CD14-positive monocyte (primary cell): ENCODE results near the gene RNF157. TPM values are rescaled to one million over a fixed set of nuclear protein-coding genes. Genes with fewer than 3 reads are reported as not detected.

Experiments
- DNase-seq, 3 donors: peaks; one replicate each; pipeline ENCODE4 v3.0.0-alpha.2; 2011 to 2022
- H2AFZ ChIP-seq: 2 replicates; pipeline ENCODE4 v1.6.0; 2012; ENCODE audit warnings: mild to moderate bottlenecking, low read depth, low read length, inconsistent platforms; ENCODE audit not compliant: insufficient read depth, poor library complexity, severe bottlenecking
- H3K27ac ChIP-seq, 2 donors: 1 replicate in 1 of 2; 2 replicates in 1 of 2; pipeline ENCODE4 v1.5.1; 2012 to 2013; ENCODE audit warnings: low read length in 2 of 2, control low read depth in 1 of 2, inconsistent platforms in 1 of 2, low read depth in 1 of 2, mild to moderate bottlenecking in 1 of 2
- H3K27me3 ChIP-seq, 2 donors: one replicate each; pipeline versions ENCODE4 v1.6.0 to v1.6.1; 2011 to 2013; ENCODE audit warnings: low read length in 2 of 2; ENCODE audit not compliant: control insufficient read depth in 2 of 2, insufficient read depth in 2 of 2
- H3K36me3 ChIP-seq, 2 donors: replicated peaks in 1 of 2; 1 replicate in 1 of 2; 2 replicates in 1 of 2; pipeline versions ENCODE4 v1.5.1 to v1.6.1; 2012 to 2013; ENCODE audit warnings: low read length in 2 of 2, control low read depth in 1 of 2, inconsistent platforms in 1 of 2, mild to moderate bottlenecking in 1 of 2; ENCODE audit not compliant: insufficient read depth in 2 of 2, control insufficient read depth in 1 of 2
- H3K4me1 ChIP-seq, 2 donors: 1 replicate in 1 of 2; 2 replicates in 1 of 2; pipeline versions ENCODE4 v1.5.1 to v1.6.1; 2012 to 2013; ENCODE audit warnings: low read length in 2 of 2, control low read depth in 1 of 2, inconsistent platforms in 1 of 2, mild to moderate bottlenecking in 1 of 2, moderate library complexity in 1 of 2; ENCODE audit not compliant: insufficient read depth in 2 of 2, control insufficient read depth in 1 of 2
- H3K4me2 ChIP-seq: replicated peaks from 2 replicates; pipeline ENCODE3; 2012; ENCODE audit warnings: low read length, moderate library complexity, mild to moderate bottlenecking; ENCODE audit not compliant: poor library complexity, severe bottlenecking; ENCODE audit errors: extremely low read depth
- H3K4me3 ChIP-seq, 3 experiments: fragments of 200-600 bp in 1 of 3; sonication (generic) in 1 of 3; replicated peaks in 1 of 3; 1 replicate in 2 of 3; 2 replicates in 1 of 3; pipeline ENCODE4 v1.5.1; 2011 to 2013; ENCODE audit warnings: low read length in 3 of 3, mild to moderate bottlenecking in 3 of 3, control low read depth in 2 of 3, low read depth in 2 of 3, inconsistent platforms in 1 of 3, moderate library complexity in 1 of 3
- H3K79me2 ChIP-seq: 2 replicates; pipeline ENCODE4 v1.6.0; 2012; ENCODE audit warnings: mild to moderate bottlenecking, control low read depth, inconsistent platforms, low read length, moderate library complexity; ENCODE audit not compliant: insufficient read depth
- H3K9ac ChIP-seq: 2 replicates; pipeline ENCODE4 v1.6.0; 2017; ENCODE audit warnings: low read length, mild to moderate bottlenecking; ENCODE audit not compliant: insufficient read depth, poor library complexity, severe bottlenecking
- H3K9me3 ChIP-seq, 2 donors: replicated peaks in 1 of 2; 1 replicate in 1 of 2; 2 replicates in 1 of 2; pipeline versions ENCODE4 v1.5.1 to v1.6.1; 2012 to 2013; ENCODE audit warnings: low read length in 2 of 2, control low read depth in 1 of 2; ENCODE audit not compliant: control insufficient read depth in 1 of 2, insufficient read depth in 1 of 2
- H4K20me1 ChIP-seq: 2 replicates; pipeline ENCODE4 v1.6.0; 2012; ENCODE audit warnings: mild to moderate bottlenecking, low read length, control low read depth, moderate library complexity; ENCODE audit not compliant: insufficient read depth
- H3K27ac Mint-ChIP-seq, 7 donors: one replicate each; pipeline ENCODE4 v1.8.0; 2020; ENCODE audit warnings: mild to moderate bottlenecking in 7 of 7, mixed read lengths in 7 of 7, moderate library complexity in 6 of 7, inconsistent platforms in 2 of 7
- H3K27me3 Mint-ChIP-seq, 3 donors: one replicate each; pipeline ENCODE4 v1.8.0; 2021 to 2022; ENCODE audit warnings: low read depth in 3 of 3, mild to moderate bottlenecking in 3 of 3, mixed read lengths in 3 of 3, moderate library complexity in 3 of 3, inconsistent platforms in 1 of 3
- H3K36me3 Mint-ChIP-seq, 2 donors: one replicate each; pipeline ENCODE4 v1.8.0; 2020; ENCODE audit warnings: mixed read lengths in 2 of 2, inconsistent platforms in 1 of 2, mild to moderate bottlenecking in 1 of 2
- H3K4me1 Mint-ChIP-seq: one replicate; pipeline ENCODE4 v1.8.0; 2020; ENCODE audit warnings: mild to moderate bottlenecking, mixed read lengths
- H3K4me3 Mint-ChIP-seq, 2 donors: one replicate each; pipeline ENCODE4 v1.8.0; 2020; ENCODE audit warnings: mild to moderate bottlenecking in 2 of 2, mixed read lengths in 2 of 2, moderate library complexity in 1 of 2
- H3K9me3 Mint-ChIP-seq, 7 donors: one replicate each; pipeline ENCODE4 v1.8.0; 2020 to 2022; ENCODE audit warnings: mixed read lengths in 7 of 7, mild to moderate bottlenecking in 6 of 7, moderate library complexity in 6 of 7, inconsistent platforms in 2 of 7
- WGBS: methylation state at CpG from one replicate; pipeline ENCODE4 v1.1.5; 2013; ENCODE audit warnings: missing lambda C conversion rate; ENCODE audit not compliant: insufficient coverage; 5-methylcytosine and 5-hydroxymethylcytosine counted together
- intact Hi-C, 2 donors: fragments of 100-400 bp; cut with micrococcal nuclease; formaldehyde crosslinking; loops; one replicate each; pipeline versions ENCODE4 v1.15.0 to v1.15.1; 2023
- polyA plus RNA-seq, 3 donors: library from polyadenylated mRNA; depleted of rRNA in 1 of 3; unstranded in 2 of 3; stranded (reverse) in 1 of 3; fragments of 300-500 nt in 2 of 3; fragments of >200 nt in 1 of 3; fragmentation: Illumina TruSeq in 2 of 3; gene quantifications; 1 replicate in 2 of 3; 2 replicates in 1 of 3; pipeline ENCODE4 v1.2.3, GENCODE V29; 2012 to 2021
- TF ChIP-seq, protein P1 (sequence below): fragments of 200-600 bp; IDR thresholded peaks from one replicate; pipeline ENCODE4 v1.8.0; 2022; ENCODE audit warnings: antibody characterized with exemption, mild to moderate bottlenecking

Gene RNF157
- polyA plus RNA-seq, 3 donors = 0.03 TPM; not detected in 2

DNA sequence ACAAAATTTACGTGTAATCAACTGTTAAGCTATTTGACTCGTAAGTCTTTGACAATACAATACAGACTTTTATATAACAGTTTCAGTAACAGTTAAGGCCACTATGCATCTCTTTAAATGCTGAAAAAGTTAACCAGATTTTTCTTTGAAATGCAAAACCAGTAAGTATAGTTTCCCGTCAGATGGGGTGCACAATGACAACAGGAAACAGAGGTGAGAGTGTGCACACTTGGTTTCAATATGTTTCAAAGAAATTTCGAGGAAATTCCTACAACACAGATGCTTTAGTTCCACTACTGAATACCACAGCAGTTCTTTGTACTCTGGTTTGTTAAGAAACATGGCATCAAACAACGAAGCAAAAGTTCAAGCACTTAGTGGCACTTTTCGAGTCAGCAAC is 48.4 kb downstream of the RNF157 start:
- H3K4me1 ChIP-seq = no peaks in the 10 kb centered on the region
- no peak overlapping the region for H3K4me2 ChIP-seq
- no peak overlapping the region for H3K4me3 ChIP-seq
- Mint-ChIP-seq H3K9me3 (no peaks in the 10 kb centered on the region), H3K4me3 (no peak overlapping the region), H3K27ac (no peak overlapping the region), H3K36me3 (no peaks in the 10 kb centered on the region), H3K27me3 (peaks cover 8 to 17% (median 12%) of the 10 kb centered on the region in 3 donors), H3K4me1 (peaks cover 9% of the 10 kb centered on the region)
- H3K9me3 ChIP-seq = no peaks in the 10 kb centered on the region
- no peaks in the 10 kb centered on the region for H3K79me2 ChIP-seq
- intact Hi-C loops = no loop called here
- 0% methylated on average over 1 of the region's 6 CpGs for WGBS
- no peaks in the 10 kb centered on the region for H3K27me3 ChIP-seq
- H3K27ac ChIP-seq = no peak overlapping the region
- no peak for DNase-seq
- TF ChIP-seq, protein P1, sequence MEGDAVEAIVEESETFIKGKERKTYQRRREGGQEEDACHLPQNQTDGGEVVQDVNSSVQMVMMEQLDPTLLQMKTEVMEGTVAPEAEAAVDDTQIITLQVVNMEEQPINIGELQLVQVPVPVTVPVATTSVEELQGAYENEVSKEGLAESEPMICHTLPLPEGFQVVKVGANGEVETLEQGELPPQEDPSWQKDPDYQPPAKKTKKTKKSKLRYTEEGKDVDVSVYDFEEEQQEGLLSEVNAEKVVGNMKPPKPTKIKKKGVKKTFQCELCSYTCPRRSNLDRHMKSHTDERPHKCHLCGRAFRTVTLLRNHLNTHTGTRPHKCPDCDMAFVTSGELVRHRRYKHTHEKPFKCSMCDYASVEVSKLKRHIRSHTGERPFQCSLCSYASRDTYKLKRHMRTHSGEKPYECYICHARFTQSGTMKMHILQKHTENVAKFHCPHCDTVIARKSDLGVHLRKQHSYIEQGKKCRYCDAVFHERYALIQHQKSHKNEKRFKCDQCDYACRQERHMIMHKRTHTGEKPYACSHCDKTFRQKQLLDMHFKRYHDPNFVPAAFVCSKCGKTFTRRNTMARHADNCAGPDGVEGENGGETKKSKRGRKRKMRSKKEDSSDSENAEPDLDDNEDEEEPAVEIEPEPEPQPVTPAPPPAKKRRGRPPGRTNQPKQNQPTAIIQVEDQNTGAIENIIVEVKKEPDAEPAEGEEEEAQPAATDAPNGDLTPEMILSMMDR = no peak
- H4K20me1 ChIP-seq = no peaks in the 10 kb centered on the region
- no peak overlapping the region for H2AFZ ChIP-seq
- no peaks in the 10 kb centered on the region for H3K36me3 ChIP-seq
- no peak overlapping the region for H3K9ac ChIP-seq

- Histone ChIP-seq H4K20me1 (no peaks in the 10 kb centered on the region), H3K36me3 (no peaks in the 10 kb centered on the region), H3K27ac (no peak overlapping the region), H2AFZ (no peak overlapping the region), H3K9me3 (no peaks in the 10 kb centered on the region), H3K79me2 (no peaks in the 10 kb centered on the region), H3K4me2 (no peak overlapping the region), H3K27me3 (no peaks in the 10 kb centered on the region), H3K4me3 (no peak overlapping the region), H3K9ac (no peak overlapping the region), H3K4me1 (no peaks in the 10 kb centered on the region)
- Mint-ChIP-seq H3K27ac (no peak overlapping the region), H3K4me1 (peaks cover 9% of the 10 kb centered on the region), H3K9me3 (no peaks in the 10 kb centered on the region), H3K4me3 (no peak overlapping the region), H3K27me3 (peaks cover 6 to 13% (median 11%) of the 10 kb centered on the region in 3 donors), H3K36me3 (no peaks in the 10 kb centered on the region)
- DNase-seq = no peak
- WGBS = no CpG with 5 or more reads among the region's 4 CpGs
- TF ChIP-seq, protein P1 = no peak
- intact Hi-C loops = loop anchor here in 1 of 2 donors (10.0 kb wide), 1 partner anchor 65 kb away; no protein-coding TSS in a partner anchor
These were observed 50.6 kb downstream of the RNF157 start for GRCh38 chr17:76189741-76190140.
